Measurements from ENCODE around the gene LTA4H.

- no peak for TF ChIP-seq POLR2A (IDR thresholded peaks at IDR 0.05)
- TF ChIP-seq, protein P1, sequence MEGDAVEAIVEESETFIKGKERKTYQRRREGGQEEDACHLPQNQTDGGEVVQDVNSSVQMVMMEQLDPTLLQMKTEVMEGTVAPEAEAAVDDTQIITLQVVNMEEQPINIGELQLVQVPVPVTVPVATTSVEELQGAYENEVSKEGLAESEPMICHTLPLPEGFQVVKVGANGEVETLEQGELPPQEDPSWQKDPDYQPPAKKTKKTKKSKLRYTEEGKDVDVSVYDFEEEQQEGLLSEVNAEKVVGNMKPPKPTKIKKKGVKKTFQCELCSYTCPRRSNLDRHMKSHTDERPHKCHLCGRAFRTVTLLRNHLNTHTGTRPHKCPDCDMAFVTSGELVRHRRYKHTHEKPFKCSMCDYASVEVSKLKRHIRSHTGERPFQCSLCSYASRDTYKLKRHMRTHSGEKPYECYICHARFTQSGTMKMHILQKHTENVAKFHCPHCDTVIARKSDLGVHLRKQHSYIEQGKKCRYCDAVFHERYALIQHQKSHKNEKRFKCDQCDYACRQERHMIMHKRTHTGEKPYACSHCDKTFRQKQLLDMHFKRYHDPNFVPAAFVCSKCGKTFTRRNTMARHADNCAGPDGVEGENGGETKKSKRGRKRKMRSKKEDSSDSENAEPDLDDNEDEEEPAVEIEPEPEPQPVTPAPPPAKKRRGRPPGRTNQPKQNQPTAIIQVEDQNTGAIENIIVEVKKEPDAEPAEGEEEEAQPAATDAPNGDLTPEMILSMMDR (IDR thresholded peaks at IDR 0.05) = no peak
Observed at GRCh38 chr12:96068636-96069035, 33.2 kb upstream of the LTA4H start.
